Lung (tissue), 12 donors: Measurements from ENCODE around the gene TXNRD1. TPM values are rescaled to one million over a fixed set of nuclear protein-coding genes. Genes with fewer than 3 reads are reported as not detected.

Experiments used
- ATAC-seq: fragments of 200-7000 bp; cut with Tn5 transposase; one replicate; pipeline ENCODE4 v1.9.1; 2020; ENCODE audit warnings: moderate number of reproducible peaks; ENCODE audit not compliant: insufficient read depth, low FRiP score
- DNase-seq, 3 donors: peaks; one replicate each; pipeline ENCODE4 v3.0.0-alpha.2; 2013 to 2017
- H3K27ac ChIP-seq, 2 donors: one replicate each; pipeline ENCODE4 v1.5.1; 2013; ENCODE audit warnings: mild to moderate bottlenecking in 2 of 2, moderate library complexity in 2 of 2, control low read depth in 1 of 2, inconsistent platforms in 1 of 2, low read depth in 1 of 2, low read length in 1 of 2
- H3K27me3 ChIP-seq, 3 donors: one replicate each; pipeline ENCODE4 v1.5.1; 2013; ENCODE audit warnings: low read length in 2 of 3; ENCODE audit not compliant: control insufficient read depth in 3 of 3, insufficient read depth in 3 of 3
- H3K36me3 ChIP-seq, 4 donors: one replicate each; pipeline ENCODE4 v1.5.1; 2013; ENCODE audit warnings: low read length in 4 of 4, mild to moderate bottlenecking in 1 of 4, moderate library complexity in 1 of 4; ENCODE audit not compliant: control insufficient read depth in 4 of 4, insufficient read depth in 4 of 4
- H3K4me1 ChIP-seq, 5 donors: one replicate each; pipeline ENCODE4 v1.5.1; 2013; ENCODE audit warnings: low read length in 5 of 5, mild to moderate bottlenecking in 2 of 5, moderate library complexity in 1 of 5; ENCODE audit not compliant: control insufficient read depth in 5 of 5, insufficient read depth in 5 of 5
- H3K4me3 ChIP-seq: one replicate; pipeline ENCODE4 v1.5.1; 2013; ENCODE audit warnings: mild to moderate bottlenecking, control low read depth, moderate library complexity
- H3K9ac ChIP-seq, 2 donors: one replicate each; pipeline ENCODE4 v1.5.1; 2013; ENCODE audit warnings: low read length in 2 of 2, control low read depth in 1 of 2; ENCODE audit not compliant: insufficient read depth in 1 of 2
- H3K9me3 ChIP-seq, 4 donors: one replicate each; pipeline ENCODE4 v1.5.1; 2013; ENCODE audit warnings: low read length in 3 of 4, mild to moderate bottlenecking in 1 of 4, moderate library complexity in 1 of 4; ENCODE audit not compliant: control insufficient read depth in 4 of 4, insufficient read depth in 3 of 4
- CTCF ChIP-seq: IDR thresholded peaks from 2 replicates; pipeline ENCODE4 v1.5.1; 2012; ENCODE audit warnings: mild to moderate bottlenecking; ENCODE audit errors: control extremely low read depth, extremely low read depth
- WGBS, 2 donors: extraction: QIAGEN DNeasy Blood & Tissue Kit; methylation state at CpG; one replicate each; pipeline ENCODE4 v1.1.7; 2013; 5-methylcytosine and 5-hydroxymethylcytosine counted together
- polyA plus RNA-seq, 2 donors: library from polyadenylated mRNA; stranded (reverse); fragments of 200-250 nt; gene quantifications; one replicate each; pipeline ENCODE4 v1.2.1, GENCODE V29; 2013
- total RNA-seq, 2 donors: library from RNA; depleted of rRNA in 1 of 2; stranded (reverse); fragments of >200 nt in 1 of 2; gene quantifications; one replicate each; pipeline ENCODE4 v1.2.1, GENCODE V29; 2014 to 2021
- donor health status: control.
- donor health status: control.
- donor health status: Bipolar disorder and iron deficiency.
- donor health status: healthy.
- donor health status: DM: yes; HTN: yes; CAD: no.

Gene TXNRD1
- total and polyA plus RNA-seq, 4 donors = 74.2 to 166 (median 125) TPM

- ATAC-seq (peak; percentile 60), DNase-seq (no peak)
- no peak for TF ChIP-seq CTCF
- peaks cover 0 to 5% (median 1%) of the 10 kb centered on the region in 5 donors for H3K4me1 ChIP-seq
- no peaks in the 10 kb centered on the region for H3K27me3 ChIP-seq
- H3K9me3 ChIP-seq = no peaks in the 10 kb centered on the region
- H3K27ac ChIP-seq = no peak overlapping the region
- no peak overlapping the region for H3K9ac ChIP-seq
- H3K4me3 ChIP-seq = no peak overlapping the region
- H3K36me3 ChIP-seq = no peaks in the 10 kb centered on the region
- 53 to 65% methylated on average over 2 to 4 of the region's 4 CpGs for WGBS, 2 donors
Measured at GRCh38 chr12:104280717-104281458, 65.3 kb downstream of the TXNRD1 start.

DNA sequence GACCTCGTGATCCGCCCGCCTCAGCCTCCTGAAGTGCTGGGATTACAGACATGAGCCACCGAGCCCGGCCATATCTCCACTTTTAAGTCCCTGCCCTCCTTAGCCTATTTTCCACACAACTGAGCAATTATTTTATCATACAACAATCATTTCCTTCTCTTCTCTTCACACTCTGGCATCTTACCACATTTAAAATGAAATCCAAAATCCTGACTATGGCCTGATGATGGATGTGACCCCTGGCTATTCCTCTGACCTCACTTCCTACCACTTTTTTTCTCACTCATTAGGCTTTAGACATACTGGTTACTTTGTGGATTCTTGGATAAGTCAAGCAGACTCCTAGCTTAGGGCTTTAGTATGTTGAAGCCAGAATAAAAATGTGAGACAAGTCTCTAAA lies 66.1 kb downstream of the TXNRD1 start:
- Histone ChIP-seq H3K4me3 (no peak overlapping the region), H3K36me3 (no peaks in the 10 kb centered on the region), H3K4me1 (peaks cover 0 to 8% (median 3%) of the 10 kb centered on the region in 5 donors), H3K27ac (no peak overlapping the region), H3K9me3 (no peaks in the 10 kb centered on the region), H3K9ac (no peak overlapping the region), H3K27me3 (no peaks in the 10 kb centered on the region)
- no peak for TF ChIP-seq CTCF
- ATAC-seq = no peak
- no peak for DNase-seq
- 91 to 94% methylated on average over 5 of the region's 5 CpGs for WGBS, 2 donors

GRCh38 chr12:104282109-104282508 lies 66.5 kb downstream of the TXNRD1 start:
- Histone ChIP-seq H3K9me3 (no peaks in the 10 kb centered on the region), H3K36me3 (no peaks in the 10 kb centered on the region), H3K27ac (no peak overlapping the region), H3K27me3 (no peaks in the 10 kb centered on the region), H3K4me3 (no peak overlapping the region), H3K9ac (no peak overlapping the region), H3K4me1 (peaks cover 0 to 9% (median 3%) of the 10 kb centered on the region in 5 donors)
- ATAC-seq (no peak), DNase-seq (no peak)
- no peak for TF ChIP-seq CTCF
